ENCODE data around the gene GTPBP1. TPM values are rescaled to one million over a fixed set of nuclear protein-coding genes. Genes with fewer than 3 reads are reported as not detected.

The GTPBP1 gene
- total and polyA plus RNA-seq, 2 of the 13 experiments (the other 11 are each of a cell fraction or from before 2014, with no cell fraction given): 22.3 to 27.0 TPM

GRCh38 chr22:38706101-38706900, 557 bp downstream of the GTPBP1 start (continued):
- TF ChIP-seq CTCF (CRISPR knock-in tag; IDR thresholded peaks at IDR 0.05): no peak
- TF ChIP-seq, protein P1, sequence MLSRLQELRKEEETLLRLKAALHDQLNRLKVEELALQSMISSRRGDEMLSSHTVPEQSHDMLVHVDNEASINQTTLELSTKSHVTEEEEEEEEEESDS (CRISPR knock-in tag; IDR thresholded peaks at IDR 0.05; ENCODE audit: borderline replicate concordance): no peak
- no peak for TF ChIP-seq TOPORS (CRISPR knock-in tag; IDR thresholded peaks at IDR 0.05)
- TF ChIP-seq CREBL2 (CRISPR knock-in tag; IDR thresholded peaks at IDR 0.05; ENCODE audit: borderline replicate concordance): no peak
- TF ChIP-seq ZNF333 (CRISPR knock-in tag; IDR thresholded peaks at IDR 0.05; ENCODE audit: borderline replicate concordance): no peak
- no peak for TF ChIP-seq CENPT (CRISPR knock-in tag; IDR thresholded peaks at IDR 0.05; ENCODE audit: low read depth)
- no peak for TF ChIP-seq CENPX (CRISPR knock-in tag; IDR thresholded peaks at IDR 0.05)
- no peak; the same call in 1 of the 2 replicates for TF ChIP-seq BRD4 (CRISPR knock-in tag; IDR thresholded peaks at IDR 0.05)
- no peak for TF ChIP-seq ZHX2 (IDR thresholded peaks at IDR 0.05; ENCODE audit: low read depth)
- TF ChIP-seq ZHX2 (CRISPR knock-in tag; IDR thresholded peaks at IDR 0.05; ENCODE audit: borderline replicate concordance): no peak
- TF ChIP-seq BORCS8-MEF2B (CRISPR knock-in tag; IDR thresholded peaks at IDR 0.05): no peak
- TF ChIP-seq ONECUT2 (CRISPR knock-in tag; IDR thresholded peaks at IDR 0.05): no peak
- TF ChIP-seq, protein P2, sequence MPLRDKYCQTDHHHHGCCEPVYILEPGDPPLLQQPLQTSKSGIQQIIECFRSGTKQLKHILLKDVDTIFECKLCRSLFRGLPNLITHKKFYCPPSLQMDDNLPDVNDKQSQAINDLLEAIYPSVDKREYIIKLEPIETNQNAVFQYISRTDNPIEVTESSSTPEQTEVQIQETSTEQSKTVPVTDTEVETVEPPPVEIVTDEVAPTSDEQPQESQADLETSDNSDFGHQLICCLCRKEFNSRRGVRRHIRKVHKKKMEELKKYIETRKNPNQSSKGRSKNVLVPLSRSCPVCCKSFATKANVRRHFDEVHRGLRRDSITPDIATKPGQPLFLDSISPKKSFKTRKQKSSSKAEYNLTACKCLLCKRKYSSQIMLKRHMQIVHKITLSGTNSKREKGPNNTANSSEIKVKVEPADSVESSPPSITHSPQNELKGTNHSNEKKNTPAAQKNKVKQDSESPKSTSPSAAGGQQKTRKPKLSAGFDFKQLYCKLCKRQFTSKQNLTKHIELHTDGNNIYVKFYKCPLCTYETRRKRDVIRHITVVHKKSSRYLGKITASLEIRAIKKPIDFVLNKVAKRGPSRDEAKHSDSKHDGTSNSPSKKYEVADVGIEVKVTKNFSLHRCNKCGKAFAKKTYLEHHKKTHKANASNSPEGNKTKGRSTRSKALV (CRISPR knock-in tag; IDR thresholded peaks at IDR 0.05): no peak
- no peak for TF ChIP-seq ZNF34 (CRISPR knock-in tag; IDR thresholded peaks at IDR 0.05; ENCODE audit: borderline replicate concordance)
- no peak for TF ChIP-seq ZNF3 (CRISPR knock-in tag; IDR thresholded peaks at IDR 0.05)
- no peak for TF ChIP-seq U2AF1 (optimal IDR thresholded peaks at IDR 0.05; ENCODE audit: low read depth, low read length)
- no peak for TF ChIP-seq TEAD3 (CRISPR knock-in tag; optimal IDR thresholded peaks at IDR 0.05; ENCODE audit: borderline replicate concordance)
- TF ChIP-seq TBX3 (IDR thresholded peaks at IDR 0.05; ENCODE audit: borderline replicate concordance): no peak
- TF ChIP-seq FOXC1 (CRISPR knock-in tag; IDR thresholded peaks at IDR 0.05; ENCODE audit: borderline replicate concordance): 0 out of 2 replicates have a peak, but pooled peaks have one; percentile 26
